22Rv1 (cell line): Measurements from ENCODE around the gene WDR33.

ENCODE experiments used
- H3K27ac ChIP-seq: fragments of 450-650 bp; 2 replicates; pipeline ENCODE4 v1.5.1; 2017
- CTCF ChIP-seq: fragments of 450-650 bp; IDR thresholded peaks from 2 replicates; pipeline ENCODE4 v1.5.1; 2017; ENCODE audit warnings: mild to moderate bottlenecking
- ZFX ChIP-seq: fragments of 450-650 bp; IDR thresholded peaks from 2 replicates; pipeline ENCODE4 v1.6.1; 2017; ENCODE audit warnings: antibody characterized with exemption, borderline replicate concordance

The WDR33 gene

GRCh38 chr2:127786048-127786809 is 24.7 kb downstream of the WDR33 start:
- no peak overlapping the region; the same call in 1 of the 2 replicates for H3K27ac ChIP-seq
- TF ChIP-seq CTCF = no peak
- no peak for TF ChIP-seq ZFX

- TF ChIP-seq CTCF = no peak
- no peak for TF ChIP-seq ZFX
- peak overlapping the region; percentile 20 for H3K27ac ChIP-seq
Measured at GRCh38 chr2:127784965-127785518, 25.9 kb downstream of the WDR33 start.

DNA sequence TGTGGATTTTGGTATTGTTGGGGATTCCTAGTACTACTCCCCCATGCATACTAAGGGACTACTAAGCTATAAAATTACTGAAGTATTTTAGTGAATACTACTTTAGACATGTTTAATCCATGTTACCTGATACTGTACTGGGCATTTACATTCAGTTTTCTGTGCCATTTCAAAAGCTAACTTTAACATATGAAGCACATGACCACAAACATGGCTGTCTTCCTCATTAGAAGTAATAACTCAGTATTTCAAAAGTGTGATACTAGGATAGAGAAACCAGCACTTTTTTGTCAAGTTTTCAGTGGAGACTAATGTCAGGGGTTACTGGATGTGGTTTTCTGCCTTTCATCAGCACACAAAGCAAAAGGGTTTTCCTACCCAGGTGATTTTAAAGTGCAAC is 27.9 kb downstream of the WDR33 start:
- no peak for TF ChIP-seq ZFX
- TF ChIP-seq CTCF = no peak

DNA sequence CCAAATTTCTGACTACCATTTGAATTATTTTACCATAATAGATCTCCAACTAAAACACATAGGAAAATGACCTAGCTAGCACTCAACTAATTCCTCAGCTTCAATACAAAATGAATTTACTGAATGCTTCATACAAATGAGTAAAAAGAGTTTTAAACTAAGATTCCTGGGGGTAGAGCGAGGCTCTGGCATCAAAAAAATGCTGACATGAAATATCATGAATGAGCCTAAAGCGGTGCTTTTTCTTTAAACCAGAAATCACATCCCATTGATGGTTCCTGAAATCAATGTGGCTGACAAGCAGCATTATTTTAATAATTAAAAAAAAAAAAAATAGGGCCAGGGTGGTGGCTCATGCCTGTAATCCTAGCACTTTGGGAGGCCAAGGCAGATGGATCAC is 32.1 kb downstream of the WDR33 start:
- H3K27ac ChIP-seq = no peak overlapping the region
- TF ChIP-seq ZFX = no peak
- no peak for TF ChIP-seq CTCF

More for the DNA sequence above, 27.9 kb downstream of the WDR33 start:
- H3K27ac ChIP-seq = no peak overlapping the region

- H3K27ac ChIP-seq = no peak overlapping the region
- TF ChIP-seq CTCF (no peak), ZFX (no peak)
Measured at GRCh38 chr2:127778447-127778846, 32.5 kb downstream of the WDR33 start.

DNA sequence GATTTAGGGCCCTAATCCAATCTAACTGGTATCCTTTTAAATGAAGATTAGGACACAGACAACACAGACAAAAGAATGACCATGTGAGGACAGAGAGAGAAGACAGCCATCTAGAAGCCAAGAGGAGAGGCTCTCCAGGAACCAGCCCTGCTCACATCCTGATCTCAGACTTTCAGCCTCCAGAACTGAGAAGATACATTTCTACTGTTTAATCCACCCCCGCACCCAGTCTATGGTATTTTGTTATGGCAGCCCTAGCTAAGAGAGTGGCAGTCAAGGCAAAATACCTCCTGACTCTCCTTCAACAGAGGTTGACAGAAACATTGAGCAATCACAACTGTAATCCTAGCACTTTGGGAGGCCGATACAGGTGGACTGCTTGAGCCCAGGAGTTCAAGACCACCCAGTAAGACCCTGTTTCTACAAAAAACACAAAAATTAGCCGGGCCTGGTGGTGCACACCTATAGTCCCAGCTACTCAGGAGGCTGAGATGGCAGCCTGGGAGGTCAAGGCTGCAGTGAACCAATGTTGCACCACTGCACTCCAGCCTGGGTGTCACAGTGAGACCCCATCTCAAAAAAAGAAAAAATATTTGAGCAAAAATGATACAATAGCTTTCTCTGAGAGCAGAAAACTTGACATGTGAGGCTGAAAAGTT is 34.7 kb downstream of the WDR33 start:
- no peak overlapping the region for H3K27ac ChIP-seq
- TF ChIP-seq ZFX (no peak), CTCF (no peak)

DNA sequence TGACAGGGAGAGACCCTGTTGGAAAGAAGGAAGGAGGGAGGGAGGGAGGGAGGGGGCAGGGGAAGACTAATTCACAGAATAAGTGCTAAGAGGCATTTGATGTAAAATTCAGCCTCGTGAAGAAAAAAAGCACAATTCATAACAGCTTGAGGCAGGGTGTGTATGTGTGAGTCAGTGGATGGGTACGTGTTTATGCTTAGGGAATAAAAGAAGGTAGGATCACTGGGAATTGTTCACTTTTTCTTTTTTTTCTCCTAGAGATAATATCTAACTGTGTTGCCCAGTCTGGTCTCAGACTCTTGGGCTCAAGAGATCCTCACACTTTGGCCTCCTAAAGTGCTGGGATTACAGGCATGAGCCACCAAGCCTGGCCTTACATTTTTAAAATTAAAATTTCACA is 39.2 kb downstream of the WDR33 start:
- H3K27ac ChIP-seq = no peak overlapping the region
- TF ChIP-seq ZFX = no peak
- TF ChIP-seq CTCF = no peak
